CD4-positive, alpha-beta memory T cell (primary cell): ENCODE data around the gene TCP1. TPM values are rescaled to one million over a fixed set of nuclear protein-coding genes. Genes with fewer than 3 reads are reported as not detected.
A peak's percentile ranks its signal among the peaks of the same experiment; 100 is the strongest.
"Not testable (repeated sequence)": the region's sequence is repeated elsewhere in the genome, so short reads cannot be mapped to it uniquely, and the experiment has no call there.

Source experiments
- CTCF ChIA-PET: fragments of 350-600 bp; sonication (Branson Sonifier 250); formaldehyde crosslinking; loops from one replicate; lab custom pipeline; 2021; ENCODE audit warnings: inconsistent platforms; ENCODE audit not compliant: partially characterized antibody; lab: Charles Lee
- POLR2A ChIA-PET: fragments of 350-600 bp; sonication (Branson Sonifier 250); formaldehyde crosslinking; loops from one replicate; lab custom pipeline; 2021; ENCODE audit not compliant: partially characterized antibody; lab: Charles Lee
- DNase-seq, 5 donors: peaks; one replicate each; pipeline versions ENCODE4 v3.0.0 to v3.0.0-alpha.2; 2020 to 2022; ENCODE audit warnings: mixed read lengths in 1 of 5
- H3K27ac ChIP-seq: one replicate; pipeline ENCODE4 v1.7.0; 2013; ENCODE audit warnings: low read depth, low read length
- H3K27me3 ChIP-seq: 2 replicates; pipeline ENCODE4 v1.7.0; 2013; ENCODE audit warnings: mild to moderate bottlenecking, low read length, moderate library complexity; ENCODE audit not compliant: insufficient read depth
- H3K36me3 ChIP-seq: 2 replicates; pipeline ENCODE4 v1.7.0; 2013; ENCODE audit warnings: mild to moderate bottlenecking, low read length, moderate library complexity; ENCODE audit not compliant: insufficient read depth
- H3K4me1 ChIP-seq: 2 replicates; pipeline ENCODE4 v1.7.0; 2013; ENCODE audit warnings: mild to moderate bottlenecking, low read length, moderate library complexity; ENCODE audit not compliant: insufficient read depth
- H3K4me3 ChIP-seq, 2 donors: one replicate each; pipeline ENCODE4 v1.7.0; 2013; ENCODE audit warnings: low read length in 2 of 2, mild to moderate bottlenecking in 1 of 2
- H3K9me3 ChIP-seq, 2 donors: one replicate each; pipeline ENCODE4 v1.7.0; 2013; ENCODE audit warnings: low read length in 2 of 2, control low read depth in 1 of 2; ENCODE audit not compliant: control insufficient read depth in 1 of 2
- H3K27ac Mint-ChIP-seq, 7 donors: one replicate each; pipeline ENCODE4 v1.8.0; 2020 to 2021; ENCODE audit warnings: mixed read lengths in 7 of 7, mild to moderate bottlenecking in 6 of 7, inconsistent platforms in 3 of 7, moderate library complexity in 3 of 7
- H3K27me3 Mint-ChIP-seq, 2 donors: one replicate each; pipeline ENCODE4 v1.8.0; 2020 to 2021; ENCODE audit warnings: mixed read lengths in 2 of 2
- H3K36me3 Mint-ChIP-seq, 2 donors: one replicate each; pipeline ENCODE4 v1.8.0; 2020 to 2021; ENCODE audit warnings: mixed read lengths in 2 of 2, inconsistent platforms in 1 of 2, mild to moderate bottlenecking in 1 of 2
- H3K4me1 Mint-ChIP-seq, 4 donors: one replicate each; pipeline ENCODE4 v1.8.0; 2020 to 2021; ENCODE audit warnings: mixed read lengths in 4 of 4, mild to moderate bottlenecking in 1 of 4
- H3K4me3 Mint-ChIP-seq, 8 donors: one replicate each; pipeline ENCODE4 v1.8.0; 2020 to 2021; ENCODE audit warnings: mixed read lengths in 8 of 8, mild to moderate bottlenecking in 7 of 8, moderate library complexity in 6 of 8, inconsistent platforms in 3 of 8
- H3K9me3 Mint-ChIP-seq, 8 donors: one replicate each; pipeline ENCODE4 v1.8.0; 2020 to 2021; ENCODE audit warnings: mixed read lengths in 8 of 8, mild to moderate bottlenecking in 5 of 8, inconsistent platforms in 3 of 8, moderate library complexity in 1 of 8
- intact Hi-C: fragments of 100-400 bp; cut with micrococcal nuclease; formaldehyde crosslinking; loops from one replicate; pipeline ENCODE4 v1.15.1; 2023
- polyA plus RNA-seq, 2 donors: library from polyadenylated mRNA; unstranded; fragments of 300-500 nt; fragmentation: Illumina TruSeq; gene quantifications; one replicate each; pipeline ENCODE4 v1.2.3, GENCODE V29; 2021
- total RNA-seq, 2 experiments: library from RNA; stranded (reverse); gene quantifications; one replicate each; pipeline ENCODE4 v1.2.3, GENCODE V29; 2021

Gene TCP1
- total and polyA plus RNA-seq, 4 experiments from 2014 or later = 84.3 to 162 (median 133) TPM

DNA sequence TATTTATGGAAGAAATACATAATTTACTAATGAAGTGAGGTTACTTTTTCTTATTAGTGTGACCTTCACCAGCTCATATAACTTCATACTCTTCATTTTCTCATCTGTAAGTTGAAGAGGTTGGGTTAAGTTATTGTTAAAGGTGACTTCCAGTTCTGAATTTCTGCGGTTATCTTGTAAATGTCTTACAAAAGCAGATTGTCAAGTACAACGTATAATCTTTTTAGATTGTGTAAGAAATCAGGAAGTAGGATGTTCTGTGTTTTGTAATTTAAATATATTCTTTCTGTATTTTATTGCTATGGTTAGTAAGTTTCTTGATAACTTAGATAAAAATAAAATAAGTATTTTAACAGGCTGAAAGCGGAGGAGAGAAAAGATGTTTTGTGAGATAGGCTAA is 50.1 kb downstream of the TCP1 start:
- peaks cover 45% of the 10 kb centered on the region for H3K4me1 ChIP-seq
- ChIA-PET CTCF (no interaction called here), POLR2A (interaction anchor here (1.5 kb wide), 1 partner anchor 17 kb away, joined by 4 read pairs; no protein-coding TSS in a partner anchor)
- Mint-ChIP-seq H3K4me3 (no peak overlapping the region), H3K4me1 (peaks cover 21 to 39% (median 32%) of the 10 kb centered on the region in 4 donors), H3K27me3 (no peaks in the 10 kb centered on the region), H3K9me3 (no peaks in the 10 kb centered on the region), H3K27ac (peak overlapping the region in 1 of 7 donors; percentile 24), H3K36me3 (peaks cover 30 to 52% of the 10 kb centered on the region in 2 donors)
- DNase-seq = no peak
- H3K27me3 ChIP-seq = no peaks in the 10 kb centered on the region
- no peak overlapping the region for H3K27ac ChIP-seq
- no peak overlapping the region for H3K4me3 ChIP-seq
- intact Hi-C loops = loop anchor here (2.0 kb wide), 1 partner anchor 13 kb away; no protein-coding TSS in a partner anchor
- H3K36me3 ChIP-seq = peaks cover 63% of the 10 kb centered on the region
- no peaks in the 10 kb centered on the region for H3K9me3 ChIP-seq

DNA sequence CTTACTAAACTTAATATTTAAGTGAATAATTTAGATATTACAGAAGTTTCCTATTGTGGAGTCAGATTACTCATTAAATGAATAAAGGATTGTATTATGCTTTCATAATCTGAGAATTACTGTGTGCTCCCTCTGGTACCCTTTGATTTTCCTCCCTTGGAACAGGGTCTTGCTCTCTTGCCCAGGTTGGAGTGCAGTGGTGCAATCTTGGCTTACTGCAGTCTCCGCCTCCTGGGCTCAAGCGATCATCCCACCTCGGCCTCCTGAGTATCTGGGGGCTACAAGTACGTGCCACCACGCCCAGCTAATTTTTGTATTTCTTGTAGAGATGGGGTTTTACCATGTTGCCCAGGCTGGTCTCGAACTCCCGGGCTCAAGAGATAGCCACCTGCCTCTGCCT is 52.5 kb downstream of the TCP1 start:
- no peak overlapping the region for H3K4me3 ChIP-seq
- H3K9me3 Mint-ChIP-seq = no peaks in the 10 kb centered on the region
- peaks cover 67% of the 10 kb centered on the region for H3K4me1 ChIP-seq
- no peak for DNase-seq
- no peaks in the 10 kb centered on the region for H3K27me3 Mint-ChIP-seq
- peak overlapping the region in 2 of 7 donors; percentile 32 to 75 for H3K27ac Mint-ChIP-seq
- intact Hi-C loops = no loop called here
- H3K9me3 ChIP-seq = no peaks in the 10 kb centered on the region
- H3K36me3 Mint-ChIP-seq = peaks cover 15 to 39% of the 10 kb centered on the region in 2 donors
- H3K4me3 Mint-ChIP-seq = no peak overlapping the region
- no peak overlapping the region for H3K27ac ChIP-seq
- H3K27me3 ChIP-seq = no peaks in the 10 kb centered on the region
- peaks cover 24 to 59% (median 40%) of the 10 kb centered on the region in 4 donors for H3K4me1 Mint-ChIP-seq
- peaks cover 41% of the 10 kb centered on the region for H3K36me3 ChIP-seq
- CTCF ChIA-PET = no interaction called here
- POLR2A ChIA-PET = interaction anchor here (2.0 kb wide), 1 partner anchor 11 kb away, joined by 14 read pairs; the partner anchor contains the start of gene WTAP

GRCh38 chr6:159733395-159733794 is 56.0 kb downstream of the TCP1 start:
- Histone ChIP-seq H3K4me1 (peaks cover 94% of the 10 kb centered on the region), H3K36me3 (peaks cover 19% of the 10 kb centered on the region)
- H3K27me3 Mint-ChIP-seq, H3K9me3 Mint-ChIP-seq, CTCF ChIA-PET, DNase-seq, H3K27me3 ChIP-seq, H3K4me3 ChIP-seq, H3K27ac ChIP-seq, H3K9me3 ChIP-seq, intact Hi-C loops: not testable (repeated sequence)
- peak overlapping the region in 2 of 8 donors; percentile 59 for H3K4me3 Mint-ChIP-seq
- peak overlapping the region in 3 of 7 donors; percentile 46 to 68 (median 55) for H3K27ac Mint-ChIP-seq
- peaks cover 3 to 28% of the 10 kb centered on the region in 2 donors for H3K36me3 Mint-ChIP-seq
- POLR2A ChIA-PET = interaction anchor here (1.0 to 8.3 kb wide), 4 partner anchors 15 to 56 kb away, joined by 3 to 240 read pairs (median 60); partner anchors contain the start of genes ACAT2, MRPL18, SOD2 and TCP1
- peaks cover 34 to 87% (median 62%) of the 10 kb centered on the region in 4 donors for H3K4me1 Mint-ChIP-seq

DNA sequence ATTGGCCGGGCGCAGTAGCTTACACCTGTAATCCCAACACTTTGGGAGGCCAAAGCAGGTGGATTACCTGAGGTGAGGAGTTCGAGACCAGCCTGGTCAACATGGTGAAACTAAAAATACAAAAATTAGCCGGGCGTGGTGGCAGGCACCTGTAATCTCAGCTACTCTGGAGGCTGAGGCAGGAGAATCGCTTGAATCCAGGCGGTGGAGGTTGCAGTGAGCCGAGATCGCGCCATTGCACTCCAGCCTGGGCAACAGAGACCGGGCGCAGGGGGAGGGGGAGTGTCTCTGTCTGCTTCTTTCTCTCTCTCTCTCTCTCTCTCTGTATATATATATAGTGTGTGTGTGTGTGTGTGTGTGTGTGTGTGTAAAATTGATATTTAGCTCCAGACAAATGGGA is 56.9 kb downstream of the TCP1 start:
- intact Hi-C loops, H3K9me3 Mint-ChIP-seq, DNase-seq, H3K4me3 ChIP-seq, H3K9me3 ChIP-seq, H3K27me3 ChIP-seq, H3K27me3 Mint-ChIP-seq, H3K27ac ChIP-seq: not testable (repeated sequence)
- Mint-ChIP-seq H3K27ac (peak overlapping the region in 6 of 7 donors; percentile 17 to 75 (median 62)), H3K36me3 (peaks cover 3 to 25% of the 10 kb centered on the region in 2 donors), H3K4me1 (peaks cover 28 to 81% (median 57%) of the 10 kb centered on the region in 4 donors), H3K4me3 (peak overlapping the region in 6 of 8 donors; percentile 43 to 70 (median 57))
- ChIA-PET POLR2A (interaction anchor here (1.0 to 8.3 kb wide), 4 partner anchors 14 to 57 kb away, joined by 3 to 240 read pairs (median 60); partner anchors contain the start of genes ACAT2, MRPL18, SOD2 and TCP1), CTCF (interaction anchor here (0.5 to 1.8 kb wide), 6 partner anchors 12 to 62 kb away, joined by 3 to 7 read pairs (median 4); partner anchors contain the start of gene ACAT2)
- H3K36me3 ChIP-seq = peaks cover 10% of the 10 kb centered on the region
- H3K4me1 ChIP-seq = peaks cover 86% of the 10 kb centered on the region

DNA sequence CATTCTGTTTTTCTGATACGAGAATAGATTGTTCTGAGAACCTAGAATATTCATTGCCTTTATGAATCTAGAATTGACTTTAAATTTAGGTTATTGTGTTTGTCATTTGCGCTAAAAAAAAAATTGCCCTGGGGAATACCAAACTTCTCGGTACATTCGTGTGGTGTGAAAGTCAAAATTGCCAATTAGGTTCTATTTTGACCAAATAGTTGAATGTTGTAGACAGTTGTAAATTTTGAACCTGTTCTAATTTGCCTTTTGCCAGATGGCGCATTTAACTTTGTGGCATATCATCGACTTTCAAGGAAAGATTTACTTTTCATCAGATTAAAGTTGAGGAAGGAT is 59.1 kb downstream of the TCP1 start:
- Mint-ChIP-seq H3K27me3 (no peaks in the 10 kb centered on the region), H3K4me1 (peaks cover 32 to 86% (median 62%) of the 10 kb centered on the region in 4 donors), H3K27ac (peak overlapping the region in 2 of 7 donors; percentile 48 to 99), H3K4me3 (peak overlapping the region in 7 of 8 donors; percentile 51 to 93 (median 59)), H3K9me3 (peaks cover 0 to 8% (median 0%) of the 10 kb centered on the region in 8 donors), H3K36me3 (peaks cover 3 to 31% of the 10 kb centered on the region in 2 donors)
- peaks cover 6% of the 10 kb centered on the region for H3K36me3 ChIP-seq
- H3K27me3 ChIP-seq = no peaks in the 10 kb centered on the region
- no peaks in the 10 kb centered on the region for H3K9me3 ChIP-seq
- peak overlapping the region; percentile 25 for H3K27ac ChIP-seq
- ChIA-PET POLR2A (interaction anchor here (0.6 to 8.3 kb wide), 4 partner anchors 30 to 59 kb away, joined by 3 to 240 read pairs (median 142); partner anchors contain the start of genes ACAT2, MRPL18, SOD2 and TCP1), CTCF (interaction anchor here (0.7 to 2.5 kb wide), 4 partner anchors 10 to 133 kb away, joined by 3 to 13 read pairs (median 4); no protein-coding TSS in a partner anchor)
- H3K4me3 ChIP-seq = no peak overlapping the region
- no peak for DNase-seq
- H3K4me1 ChIP-seq = peaks cover 78% of the 10 kb centered on the region
- intact Hi-C loops = no loop called here

GRCh38 chr6:159729598-159730331 is 59.6 kb downstream of the TCP1 start:
- DNase-seq = no peak
- CTCF ChIA-PET = interaction anchor here (1.4 to 2.5 kb wide), 3 partner anchors 9 to 134 kb away, joined by 4 to 13 read pairs (median 4); no protein-coding TSS in a partner anchor
- H3K27ac Mint-ChIP-seq = peak overlapping the region in 6 of 7 donors; percentile 72 to 99 (median 88)
- POLR2A ChIA-PET = interaction anchor here (0.6 to 8.3 kb wide), 4 partner anchors 30 to 59 kb away, joined by 3 to 240 read pairs (median 142); partner anchors contain the start of genes ACAT2, MRPL18, SOD2 and TCP1
- no peaks in the 10 kb centered on the region for H3K27me3 Mint-ChIP-seq
- H3K4me1 Mint-ChIP-seq = peaks cover 32 to 84% (median 60%) of the 10 kb centered on the region in 4 donors
- H3K9me3 Mint-ChIP-seq = peaks cover 0 to 8% (median 0%) of the 10 kb centered on the region in 8 donors
- intact Hi-C loops = no loop called here
- Histone ChIP-seq H3K27ac (peak overlapping the region; percentile 25), H3K4me1 (peaks cover 78% of the 10 kb centered on the region), H3K4me3 (peak overlapping the region in 1 of 2 donors; percentile 2), H3K27me3 (no peaks in the 10 kb centered on the region), H3K36me3 (peaks cover 6% of the 10 kb centered on the region), H3K9me3 (no peaks in the 10 kb centered on the region)
- peaks cover 3 to 31% of the 10 kb centered on the region in 2 donors for H3K36me3 Mint-ChIP-seq
- H3K4me3 Mint-ChIP-seq = peak overlapping the region; percentile 91 to 95 (median 92)
